Body of pancreas (tissue), 4 donors: ENCODE results near the gene PAPSS1. TPM values are rescaled to one million over a fixed set of nuclear protein-coding genes. Genes with fewer than 3 reads are reported as not detected.

Source experiments
- ATAC-seq: fragments of 150-250 bp; one replicate; pipeline ENCODE4 v1.9.1; 2016
- DNase-seq, 4 donors: peaks; one replicate each; pipeline ENCODE4 v3.0.0-alpha.2; 2019
- H3K27ac ChIP-seq, 4 donors: fragments of 200-600 bp; sonication (generic); 1 replicate in 3 of 4; 2 replicates in 1 of 4; pipeline versions ENCODE4 v1.5.1 to v1.6.1; 2016 to 2019; ENCODE audit warnings: mild to moderate bottlenecking in 1 of 4, mixed read lengths in 1 of 4, moderate library complexity in 1 of 4
- H3K27me3 ChIP-seq, 2 donors: fragments of 200-600 bp; sonication (generic); one replicate each; pipeline ENCODE4 v1.6.0; 2016; ENCODE audit warnings: mild to moderate bottlenecking in 1 of 2
- H3K36me3 ChIP-seq, 2 donors: fragments of 200-600 bp; sonication (generic); replicated peaks in 1 of 2; 2 replicates each; pipeline ENCODE4 v1.5.1; 2016; ENCODE audit warnings: low read depth in 2 of 2; ENCODE audit not compliant: insufficient read depth in 1 of 2
- H3K4me1 ChIP-seq: fragments of 200-600 bp; sonication (generic); one replicate; pipeline ENCODE4 v1.6.0; 2016
- H3K4me3 ChIP-seq, 2 donors: fragments of 200-600 bp; sonication (generic); 1 replicate in 1 of 2; 2 replicates in 1 of 2; pipeline ENCODE4 v1.5.1; 2016 to 2019
- H3K9me3 ChIP-seq, 3 donors: fragments of 200-600 bp; sonication (generic); 1 replicate in 2 of 3; 2 replicates in 1 of 3; pipeline ENCODE4 v1.5.1; 2016
- CTCF ChIP-seq, 7 experiments: fragments of 450-650 bp in 4 of 7; fragments of 200-600 bp in 3 of 7; sonication (generic) in 3 of 7; IDR thresholded peaks; one replicate each; pipeline ENCODE4 v1.5.1; 2016 to 2019; ENCODE audit warnings: antibody characterized with exemption in 7 of 7
- POLR2A ChIP-seq, 3 donors: fragments of 450-650 bp; IDR thresholded peaks; one replicate each; pipeline ENCODE4 v1.6.1; 2016; ENCODE audit warnings: antibody characterized with exemption in 3 of 3, mild to moderate bottlenecking in 2 of 3
- WGBS, 2 donors: methylation state at CpG; one replicate each; pipeline ENCODE4 v1.1.5; 2017; 5-methylcytosine and 5-hydroxymethylcytosine counted together
- intact Hi-C: fragments of 100-400 bp; cut with DNase I; formaldehyde crosslinking; loops from one replicate; pipeline ENCODE4 v1.15.1; 2023
- total RNA-seq, 2 donors: library from RNA; depleted of rRNA; stranded (reverse); fragments of >200 nt; gene quantifications; one replicate each; pipeline ENCODE4 v1.1.0, GENCODE V29; 2016

PAPSS1 gene
- total RNA-seq, 2 donors from 2014 or later: 15.8 to 42.3 TPM

- ATAC-seq: no peak
- H3K27ac ChIP-seq: no peak overlapping the region
- H3K4me3 ChIP-seq: no peak overlapping the region
- TF ChIP-seq CTCF (IDR thresholded peaks at IDR 0.05): no peak
- no peak for TF ChIP-seq POLR2A (IDR thresholded peaks at IDR 0.05)
- no peak for DNase-seq
- 59 to 60% methylated on average over 4 of the region's 4 CpGs for WGBS, 2 donors
- no peaks in the 10 kb centered on the region for H3K36me3 ChIP-seq
- no peaks in the 10 kb centered on the region for H3K27me3 ChIP-seq
- peaks cover 0 to 11% (median 0%) of the 10 kb centered on the region in 3 donors for H3K9me3 ChIP-seq
- intact Hi-C loops: no loop called here
- H3K4me1 ChIP-seq: no peaks in the 10 kb centered on the region
These were observed 133.7 kb downstream of the PAPSS1 start for GRCh38 chr4:107586371-107586770.

- no peaks in the 10 kb centered on the region for H3K9me3 ChIP-seq
- intact Hi-C loops: no loop called here
- WGBS, 2 donors: 91 to 94% methylated on average over 6 to 13 of the region's 13 CpGs
- H3K27ac ChIP-seq: no peak overlapping the region
- H3K4me1 ChIP-seq: no peaks in the 10 kb centered on the region
- DNase-seq (no peak), ATAC-seq (no peak)
- TF ChIP-seq POLR2A (IDR thresholded peaks at IDR 0.05) (no peak), CTCF (IDR thresholded peaks at IDR 0.05) (no peak)
- no peaks in the 10 kb centered on the region for H3K27me3 ChIP-seq
- no peak overlapping the region for H3K4me3 ChIP-seq
- no peaks in the 10 kb centered on the region for H3K36me3 ChIP-seq
These were observed 140.9 kb downstream of the PAPSS1 start for GRCh38 chr4:107579099-107579498.

- no peak overlapping the region for H3K27ac ChIP-seq
- intact Hi-C loops: no loop called here
- no peaks in the 10 kb centered on the region for H3K36me3 ChIP-seq
- no peak for ATAC-seq
- no peaks in the 10 kb centered on the region for H3K27me3 ChIP-seq
- no peaks in the 10 kb centered on the region for H3K4me1 ChIP-seq
- no peak for TF ChIP-seq POLR2A (IDR thresholded peaks at IDR 0.05)
- TF ChIP-seq CTCF (IDR thresholded peaks at IDR 0.05): no peak
- DNase-seq: no peak
- WGBS, 2 donors: 81 to 87% methylated on average over 2 of the region's 2 CpGs
- H3K9me3 ChIP-seq: no peaks in the 10 kb centered on the region
- H3K4me3 ChIP-seq: no peak overlapping the region
These were observed 141.7 kb downstream of the PAPSS1 start for GRCh38 chr4:107578321-107578720.

- H3K27ac ChIP-seq: no peak overlapping the region
- no peaks in the 10 kb centered on the region for H3K4me1 ChIP-seq
- TF ChIP-seq POLR2A (IDR thresholded peaks at IDR 0.05): no peak
- TF ChIP-seq CTCF (IDR thresholded peaks at IDR 0.05): no peak
- DNase-seq: no peak
- no peaks in the 10 kb centered on the region for H3K36me3 ChIP-seq
- H3K27me3 ChIP-seq: no peaks in the 10 kb centered on the region
- no peak for ATAC-seq
- H3K4me3 ChIP-seq: no peak overlapping the region
- intact Hi-C loops: no loop called here
- whole genome bisulfite sequencing, 2 donors: 73 to 76% methylated on average over 3 of the region's 3 CpGs
- no peaks in the 10 kb centered on the region for H3K9me3 ChIP-seq
These were observed 142.3 kb downstream of the PAPSS1 start for GRCh38 chr4:107577743-107578142.

- Histone ChIP-seq H3K27ac (no peak overlapping the region), H3K4me1 (no peaks in the 10 kb centered on the region), H3K4me3 (no peak overlapping the region), H3K36me3 (no peaks in the 10 kb centered on the region), H3K9me3 (no peaks in the 10 kb centered on the region), H3K27me3 (no peaks in the 10 kb centered on the region)
- DNase-seq (no peak), ATAC-seq (no peak)
- intact Hi-C loops: no loop called here
- WGBS, 2 donors: 82 to 86% methylated on average over 10 of the region's 10 CpGs
- no peak for TF ChIP-seq POLR2A (IDR thresholded peaks at IDR 0.05)
- no peak for TF ChIP-seq CTCF (IDR thresholded peaks at IDR 0.05)
These were observed 144.8 kb downstream of the PAPSS1 start for GRCh38 chr4:107575243-107575642.
